H9 (cell line): ENCODE results near the gene TMEM39B. TPM values are rescaled to one million over a fixed set of nuclear protein-coding genes. Genes with fewer than 3 reads are reported as not detected.

Experiments
- DNase-seq: peaks from one replicate; pipeline ENCODE4 v3.0.0-alpha.2; 2017
- H2AFZ ChIP-seq: one replicate; pipeline ENCODE4 v1.6.1; 2013; ENCODE audit warnings: mild to moderate bottlenecking, low read length, control low read depth, moderate library complexity
- H2AK5ac ChIP-seq: 2 replicates; pipeline ENCODE4 v1.6.1; 2013; ENCODE audit warnings: low read length, control low read depth, mixed read lengths; ENCODE audit not compliant: insufficient read length
- H2BK120ac ChIP-seq: one replicate; pipeline ENCODE4 v1.6.1; 2013; ENCODE audit warnings: low read depth, mild to moderate bottlenecking, low read length, control low read depth, inconsistent platforms; ENCODE audit not compliant: poor library complexity, severe bottlenecking
- H2BK12ac ChIP-seq: 2 replicates; pipeline ENCODE4 v1.6.1; 2013; ENCODE audit warnings: low read length, control low read depth, mixed read lengths, low read depth; ENCODE audit not compliant: insufficient read length
- H2BK15ac ChIP-seq: 2 replicates; pipeline ENCODE4 v1.6.1; 2013; ENCODE audit warnings: low read depth, low read length, control low read depth
- H2BK20ac ChIP-seq: one replicate; pipeline ENCODE4 v1.6.1; 2013; ENCODE audit warnings: low read depth, mild to moderate bottlenecking, low read length, control low read depth, inconsistent platforms; ENCODE audit not compliant: poor library complexity, severe bottlenecking
- H2BK5ac ChIP-seq: 2 replicates; pipeline ENCODE4 v1.6.1; 2013; ENCODE audit warnings: low read length, control low read depth, mixed read lengths; ENCODE audit not compliant: insufficient read length
- H3K14ac ChIP-seq: 2 replicates; pipeline ENCODE4 v1.6.1; 2013; ENCODE audit warnings: low read length, control low read depth; ENCODE audit not compliant: insufficient read depth
- H3K18ac ChIP-seq: 2 replicates; pipeline ENCODE4 v1.6.1; 2013; ENCODE audit warnings: low read depth, mild to moderate bottlenecking, mixed read lengths, low read length, control low read depth; ENCODE audit not compliant: insufficient read length
- H3K23ac ChIP-seq: 2 replicates; pipeline ENCODE4 v1.6.1; 2013; ENCODE audit warnings: low read length, control low read depth, mixed read lengths, low read depth; ENCODE audit not compliant: insufficient read length
- H3K23me2 ChIP-seq: 2 replicates; pipeline ENCODE4 v1.6.1; 2013; ENCODE audit warnings: low read depth, mild to moderate bottlenecking, mixed read lengths, low read length, control low read depth; ENCODE audit not compliant: insufficient read length, poor library complexity, severe bottlenecking
- H3K27ac ChIP-seq: 2 replicates; pipeline ENCODE4 v1.5.1; 2013; ENCODE audit warnings: low read length, control low read depth, mixed read lengths, low read depth; ENCODE audit not compliant: insufficient read length
- H3K27me3 ChIP-seq: 2 replicates; pipeline ENCODE4 v1.6.1; 2013; ENCODE audit warnings: low read length, control low read depth, inconsistent platforms; ENCODE audit not compliant: insufficient read depth
- H3K4ac ChIP-seq: 2 replicates; pipeline ENCODE4 v1.6.1; 2013; ENCODE audit warnings: low read depth, mild to moderate bottlenecking, control low read depth, inconsistent platforms, low read length, moderate library complexity
- H3K4me1 ChIP-seq: 2 replicates; pipeline ENCODE4 v1.6.1; 2013; ENCODE audit warnings: low read length, control low read depth, inconsistent platforms; ENCODE audit not compliant: insufficient read depth
- H3K4me2 ChIP-seq: 2 replicates; pipeline ENCODE4 v1.6.1; 2013; ENCODE audit warnings: low read length, control low read depth, mixed read lengths; ENCODE audit not compliant: insufficient read length, insufficient read depth
- H3K56ac ChIP-seq: 2 replicates; pipeline ENCODE4 v1.6.1; 2013; ENCODE audit warnings: low read depth, mild to moderate bottlenecking, mixed read lengths, low read length, control low read depth; ENCODE audit not compliant: insufficient read length
- H3K79me1 ChIP-seq: 2 replicates; pipeline ENCODE4 v1.6.1; 2013; ENCODE audit warnings: low read depth, mild to moderate bottlenecking, moderate library complexity, low read length, control low read depth, inconsistent platforms; ENCODE audit not compliant: insufficient read depth, poor library complexity, severe bottlenecking
- H3K79me2 ChIP-seq: 2 replicates; pipeline ENCODE4 v1.6.1; 2013; ENCODE audit warnings: low read length, control low read depth, inconsistent platforms; ENCODE audit not compliant: insufficient read depth
- H3K9ac ChIP-seq: 2 replicates; pipeline ENCODE4 v1.6.1; 2013; ENCODE audit warnings: low read length, control low read depth, mixed read lengths; ENCODE audit not compliant: insufficient read length; ENCODE audit errors: extremely low read depth
- H3K9me3 ChIP-seq: one replicate; pipeline ENCODE4 v1.6.1; 2013; ENCODE audit warnings: low read depth, low read length, inconsistent platforms; ENCODE audit not compliant: control insufficient read depth
- H3T11ph ChIP-seq: one replicate; pipeline ENCODE4 v1.6.1; 2013; ENCODE audit warnings: mild to moderate bottlenecking, low read length, control low read depth, inconsistent platforms
- H4K20me1 ChIP-seq: one replicate; pipeline ENCODE4 v1.6.1; 2013; ENCODE audit not compliant: control insufficient read depth, insufficient read length, insufficient read depth
- H4K5ac ChIP-seq: 2 replicates; pipeline ENCODE4 v1.6.1; 2013; ENCODE audit warnings: low read depth, mild to moderate bottlenecking, mixed read lengths, low read length, control low read depth; ENCODE audit not compliant: insufficient read length
- H4K8ac ChIP-seq: replicated peaks from 2 replicates; pipeline ENCODE4 v1.6.1; 2013; ENCODE audit warnings: low read length, control low read depth, mixed read lengths, low read depth; ENCODE audit not compliant: insufficient read length
- H4K91ac ChIP-seq: 2 replicates; pipeline ENCODE4 v1.6.1; 2013; ENCODE audit warnings: low read depth, mild to moderate bottlenecking, moderate library complexity, mixed read lengths, low read length, control low read depth; ENCODE audit not compliant: insufficient read length
- H3K27ac Mint-ChIP-seq, 3 experiments: 2 replicates in 2 of 3; 3 replicates in 1 of 3; pipeline ENCODE4 v1.8.0; 2020 to 2021; ENCODE audit warnings: mixed read lengths in 3 of 3, mild to moderate bottlenecking in 1 of 3, moderate library complexity in 1 of 3
- H3K27me3 Mint-ChIP-seq: 2 replicates; pipeline ENCODE4 v1.8.0; 2021; ENCODE audit warnings: low read depth, mild to moderate bottlenecking, moderate library complexity, mixed read lengths
- H3K36me3 Mint-ChIP-seq, 3 experiments: 2 replicates in 2 of 3; 3 replicates in 1 of 3; pipeline ENCODE4 v1.8.0; 2020 to 2021; ENCODE audit warnings: low read depth in 3 of 3, mixed read lengths in 3 of 3; ENCODE audit not compliant: insufficient read depth in 1 of 3
- H3K4me1 Mint-ChIP-seq, 2 experiments: 2 replicates each; pipeline ENCODE4 v1.8.0; 2020; ENCODE audit warnings: mixed read lengths in 2 of 2
- H3K4me3 Mint-ChIP-seq, 2 experiments: 2 replicates in 1 of 2; 3 replicates in 1 of 2; pipeline ENCODE4 v1.8.0; 2020 to 2021; ENCODE audit warnings: mild to moderate bottlenecking in 2 of 2, mixed read lengths in 2 of 2, moderate library complexity in 1 of 2
- H3K9me3 Mint-ChIP-seq, 2 experiments: 2 replicates in 1 of 2; 3 replicates in 1 of 2; pipeline ENCODE4 v1.8.0; 2020; ENCODE audit warnings: mild to moderate bottlenecking in 2 of 2, mixed read lengths in 2 of 2, moderate library complexity in 1 of 2
- WGBS: extraction: QIAGEN DNeasy Blood & Tissue Kit; methylation state at CpG from one replicate; pipeline ENCODE4 v1.1.7; 2013; ENCODE audit warnings: missing lambda C conversion rate, low lambda C conversion rate, mixed read lengths; ENCODE audit not compliant: insufficient read length; ENCODE audit errors: extremely low coverage; 5-methylcytosine and 5-hydroxymethylcytosine counted together
- total RNA-seq: library from RNA; stranded (reverse); gene quantifications from 2 replicates; pipeline ENCODE4 v1.2.1, GENCODE V29; 2021
- TF ChIP-seq, protein P1 (sequence below): fragments of 200-600 bp; sonication (generic); conservative IDR thresholded peaks from 3 replicates; pipeline ENCODE4 v1.8.0; 2021; ENCODE audit warnings: antibody characterized with exemption, mild to moderate bottlenecking

TMEM39B gene
- total RNA-seq, 1 experiment from 2014 or later, result 27.4 TPM

DNA sequence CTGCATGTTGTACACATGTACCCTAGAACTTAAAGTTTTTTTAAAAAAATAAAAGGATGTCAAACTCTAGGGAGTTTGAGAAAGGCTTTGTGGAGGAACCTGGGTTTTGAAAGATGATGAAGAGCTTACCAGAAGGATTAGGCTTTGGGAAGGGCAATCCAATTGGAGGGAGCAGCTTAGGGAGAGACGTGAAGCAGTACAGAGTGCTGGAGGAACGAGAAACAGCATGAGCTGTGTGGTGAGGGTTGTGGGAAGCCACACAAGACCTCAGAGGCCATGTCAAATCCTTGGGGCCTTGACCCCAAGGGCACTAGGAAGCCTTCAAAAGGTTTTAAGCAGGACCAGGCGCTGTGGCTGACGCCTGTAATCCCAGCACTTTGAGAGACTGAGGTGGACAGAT lies 26.7 kb downstream of the TMEM39B start:
- H3K9me3 ChIP-seq, result no peaks in the 10 kb centered on the region
- H3K4me2 ChIP-seq, result no peak overlapping the region
- Mint-ChIP-seq H3K4me3 (no peak overlapping the region; a peak in 1 of 5 replicates), H3K4me1 (peaks cover 0 to 6% of the 10 kb centered on the region in 2 experiments; a peak in 1 of 4 replicates), H3K36me3 (peaks cover 32 to 65% (median 61%) of the 10 kb centered on the region in 3 experiments), H3K27ac (no peak overlapping the region), H3K27me3 (no peaks in the 10 kb centered on the region), H3K9me3 (no peaks in the 10 kb centered on the region)
- H3K4ac ChIP-seq, result no peak overlapping the region
- no peak overlapping the region for H3K27ac ChIP-seq
- H2BK5ac ChIP-seq, result no peak overlapping the region
- H2AFZ ChIP-seq, result no peak overlapping the region
- no peak overlapping the region for H3K23ac ChIP-seq
- no peak overlapping the region for H4K91ac ChIP-seq
- H3K4me1 ChIP-seq, result no peaks in the 10 kb centered on the region
- no peak overlapping the region for H4K8ac ChIP-seq
- DNase-seq, result no peak
- H4K20me1 ChIP-seq, result no peaks in the 10 kb centered on the region
- H3K27me3 ChIP-seq, result no peaks in the 10 kb centered on the region
- H2BK15ac ChIP-seq, result no peak overlapping the region
- H3K14ac ChIP-seq, result no peak overlapping the region
- H3K18ac ChIP-seq, result no peak overlapping the region
- H2AK5ac ChIP-seq, result no peak overlapping the region
- TF ChIP-seq, protein P1, sequence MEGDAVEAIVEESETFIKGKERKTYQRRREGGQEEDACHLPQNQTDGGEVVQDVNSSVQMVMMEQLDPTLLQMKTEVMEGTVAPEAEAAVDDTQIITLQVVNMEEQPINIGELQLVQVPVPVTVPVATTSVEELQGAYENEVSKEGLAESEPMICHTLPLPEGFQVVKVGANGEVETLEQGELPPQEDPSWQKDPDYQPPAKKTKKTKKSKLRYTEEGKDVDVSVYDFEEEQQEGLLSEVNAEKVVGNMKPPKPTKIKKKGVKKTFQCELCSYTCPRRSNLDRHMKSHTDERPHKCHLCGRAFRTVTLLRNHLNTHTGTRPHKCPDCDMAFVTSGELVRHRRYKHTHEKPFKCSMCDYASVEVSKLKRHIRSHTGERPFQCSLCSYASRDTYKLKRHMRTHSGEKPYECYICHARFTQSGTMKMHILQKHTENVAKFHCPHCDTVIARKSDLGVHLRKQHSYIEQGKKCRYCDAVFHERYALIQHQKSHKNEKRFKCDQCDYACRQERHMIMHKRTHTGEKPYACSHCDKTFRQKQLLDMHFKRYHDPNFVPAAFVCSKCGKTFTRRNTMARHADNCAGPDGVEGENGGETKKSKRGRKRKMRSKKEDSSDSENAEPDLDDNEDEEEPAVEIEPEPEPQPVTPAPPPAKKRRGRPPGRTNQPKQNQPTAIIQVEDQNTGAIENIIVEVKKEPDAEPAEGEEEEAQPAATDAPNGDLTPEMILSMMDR, result no peak
- WGBS, result no CpG with 5 or more reads among the region's 4 CpGs
- no peak overlapping the region for H2BK120ac ChIP-seq
- no peaks in the 10 kb centered on the region for H3K79me1 ChIP-seq
- no peak overlapping the region for H2BK12ac ChIP-seq
- no peak overlapping the region for H3K56ac ChIP-seq
- no peaks in the 10 kb centered on the region for H3K23me2 ChIP-seq
- H4K5ac ChIP-seq, result no peak overlapping the region
- H3K79me2 ChIP-seq, result no peaks in the 10 kb centered on the region
- H3K9ac ChIP-seq, result no peak overlapping the region
- no peak overlapping the region for H2BK20ac ChIP-seq
- no peak overlapping the region for H3T11ph ChIP-seq
